Adrenal gland (tissue), 12 donors: ENCODE results near the gene ZNF862. TPM values are rescaled to one million over a fixed set of nuclear protein-coding genes. Genes with fewer than 3 reads are reported as not detected.

Source experiments
- DNase-seq, 7 donors: peaks; one replicate each; pipeline ENCODE4 v3.0.0-alpha.2; 2019 to 2020
- H3K27ac ChIP-seq, 5 donors: fragments of 200-600 bp; sonication (generic) in 4 of 5; 1 replicate in 3 of 5; 2 replicates in 2 of 5; pipeline versions ENCODE4 v1.5.1 to v1.8.0; 2016 to 2020; ENCODE audit warnings: mild to moderate bottlenecking in 1 of 5
- H3K27me3 ChIP-seq: fragments of 200-600 bp; 2 replicates; pipeline ENCODE4 v1.8.0; 2021
- H3K36me3 ChIP-seq, 2 donors: fragments of 200-600 bp; replicated peaks in 1 of 2; 1 replicate in 1 of 2; 2 replicates in 1 of 2; pipeline versions ENCODE4 v1.5.1 to v1.8.0; 2018 to 2022
- H3K4me1 ChIP-seq, 2 donors: fragments of 200-600 bp; replicated peaks in 1 of 2; 1 replicate in 1 of 2; 2 replicates in 1 of 2; pipeline versions ENCODE4 v1.5.1 to v1.8.0; 2018 to 2021
- H3K4me3 ChIP-seq, 4 donors: fragments of 200-600 bp; sonication (generic) in 3 of 4; one replicate each; pipeline ENCODE4 v1.5.1; 2016 to 2018
- H3K9me3 ChIP-seq, 3 donors: fragments of 200-600 bp; sonication (generic) in 1 of 3; replicated peaks in 1 of 3; 1 replicate in 2 of 3; 2 replicates in 1 of 3; pipeline versions ENCODE4 v1.5.1 to v1.8.0; 2016 to 2021
- POLR2A ChIP-seq, 2 donors: fragments of 450-650 bp; IDR thresholded peaks; one replicate each; pipeline ENCODE4 v1.6.1; 2017; ENCODE audit warnings: antibody characterized with exemption in 2 of 2, mild to moderate bottlenecking in 2 of 2, moderate library complexity in 1 of 2
- WGBS, 4 donors: extraction: QIAGEN DNeasy Blood & Tissue Kit in 2 of 4; methylation state at CpG; one replicate each; pipeline versions ENCODE4 v1.1.5 to v1.1.7; 2013 to 2017; 5-methylcytosine and 5-hydroxymethylcytosine counted together
- intact Hi-C, 2 donors: fragments of 100-400 bp; cut with DNase I; formaldehyde crosslinking; loops; one replicate each; pipeline versions ENCODE4 v1.14.1 to v1.15.0; 2022 to 2023
- polyA plus RNA-seq, 3 donors: library from polyadenylated mRNA; stranded (reverse); fragments of 200-250 nt in 2 of 3; fragments of 350-450 nt in 1 of 3; fragmentation: Illumina TruSeq in 1 of 3; extraction: RNeasy Lipid Tissue Mini Kit (QIAGEN cat#74804) in 1 of 3; gene quantifications; one replicate each; pipeline ENCODE4 v1.2.3, GENCODE V29; 2013 to 2014
- total RNA-seq, 9 donors: library from RNA; depleted of rRNA in 4 of 9; stranded (reverse); fragments of >200 nt in 4 of 9; fragments of 120-200 nt in 1 of 9; fragmentation: NEBNext Ultra II Directional in 1 of 9; extraction: Animal tissue kit (Norgen Biotek cat#: 25700) in 1 of 9; gene quantifications; one replicate each; pipeline versions ENCODE4 v1.1.0 to v1.2.4, GENCODE V29; 2013 to 2023
- TF ChIP-seq, protein P1 (sequence below), 6 experiments: fragments of 450-650 bp in 4 of 6; fragments of 200-600 bp in 2 of 6; sonication (generic) in 1 of 6; IDR thresholded peaks; 1 replicate in 5 of 6; 2 replicates in 1 of 6; pipeline versions ENCODE4 v1.5.1 to v1.8.0; 2016 to 2021; ENCODE audit warnings: antibody characterized with exemption in 6 of 6, mild to moderate bottlenecking in 2 of 6, moderate library complexity in 1 of 6
- donor health status: healthy with polysubstance abuse.
- donor health status: Bipolar disorder and iron deficiency.
- donor health status: DM: yes; HTN: yes; CAD: no.
- donor health status: DM: no; HTN: no; CAD: no.
- donor health status: DM: no; HTN: no; CAD: no.
- donor health status: DM: yes; HTN: yes; CAD: no.

The ZNF862 gene
- total and polyA plus RNA-seq, 12 donors, result 7.3 to 32.9 (median 13.9) TPM

DNA sequence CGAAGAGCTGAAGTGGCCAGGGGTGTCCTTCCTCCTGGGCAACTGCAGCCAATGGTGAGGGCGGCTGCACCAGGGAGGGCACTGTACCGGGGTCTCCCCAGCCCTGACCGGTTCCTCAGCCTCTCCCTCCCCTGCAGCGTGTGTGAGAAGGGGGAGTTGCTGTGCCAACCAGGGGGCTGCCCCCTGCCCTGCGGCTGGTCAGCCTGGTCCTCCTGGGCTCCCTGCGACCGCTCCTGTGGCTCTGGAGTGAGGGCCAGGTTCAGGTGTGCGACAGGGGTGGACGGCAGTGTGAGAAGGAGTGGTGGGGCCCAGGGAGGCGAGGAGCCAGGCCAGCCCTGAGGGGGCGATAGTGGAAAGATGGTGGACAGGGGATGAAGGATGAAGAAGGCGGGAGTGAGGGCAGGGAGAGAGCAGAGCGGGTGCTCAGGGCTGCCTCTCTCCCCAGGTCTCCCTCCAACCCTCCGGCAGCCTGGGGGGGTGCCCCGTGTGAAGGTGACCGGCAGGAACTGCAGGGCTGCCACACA, 34.6 kb upstream of the ZNF862 start:
- Histone ChIP-seq H3K4me3 (no peak overlapping the region), H3K36me3 (no peaks in the 10 kb centered on the region), H3K4me1 (no peaks in the 10 kb centered on the region), H3K27ac (no peak overlapping the region), H3K9me3 (no peaks in the 10 kb centered on the region), H3K27me3 (no peaks in the 10 kb centered on the region)
- intact Hi-C loops, result no loop called here
- no peak for TF ChIP-seq POLR2A (IDR thresholded peaks at IDR 0.05)
- TF ChIP-seq, protein P1, sequence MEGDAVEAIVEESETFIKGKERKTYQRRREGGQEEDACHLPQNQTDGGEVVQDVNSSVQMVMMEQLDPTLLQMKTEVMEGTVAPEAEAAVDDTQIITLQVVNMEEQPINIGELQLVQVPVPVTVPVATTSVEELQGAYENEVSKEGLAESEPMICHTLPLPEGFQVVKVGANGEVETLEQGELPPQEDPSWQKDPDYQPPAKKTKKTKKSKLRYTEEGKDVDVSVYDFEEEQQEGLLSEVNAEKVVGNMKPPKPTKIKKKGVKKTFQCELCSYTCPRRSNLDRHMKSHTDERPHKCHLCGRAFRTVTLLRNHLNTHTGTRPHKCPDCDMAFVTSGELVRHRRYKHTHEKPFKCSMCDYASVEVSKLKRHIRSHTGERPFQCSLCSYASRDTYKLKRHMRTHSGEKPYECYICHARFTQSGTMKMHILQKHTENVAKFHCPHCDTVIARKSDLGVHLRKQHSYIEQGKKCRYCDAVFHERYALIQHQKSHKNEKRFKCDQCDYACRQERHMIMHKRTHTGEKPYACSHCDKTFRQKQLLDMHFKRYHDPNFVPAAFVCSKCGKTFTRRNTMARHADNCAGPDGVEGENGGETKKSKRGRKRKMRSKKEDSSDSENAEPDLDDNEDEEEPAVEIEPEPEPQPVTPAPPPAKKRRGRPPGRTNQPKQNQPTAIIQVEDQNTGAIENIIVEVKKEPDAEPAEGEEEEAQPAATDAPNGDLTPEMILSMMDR (IDR thresholded peaks at IDR 0.05), result no peak
- DNase-seq, result no peak
- 81 to 88% (median 82%) methylated on average over 7 to 17 of the region's 17 CpGs for WGBS, 4 donors

DNA sequence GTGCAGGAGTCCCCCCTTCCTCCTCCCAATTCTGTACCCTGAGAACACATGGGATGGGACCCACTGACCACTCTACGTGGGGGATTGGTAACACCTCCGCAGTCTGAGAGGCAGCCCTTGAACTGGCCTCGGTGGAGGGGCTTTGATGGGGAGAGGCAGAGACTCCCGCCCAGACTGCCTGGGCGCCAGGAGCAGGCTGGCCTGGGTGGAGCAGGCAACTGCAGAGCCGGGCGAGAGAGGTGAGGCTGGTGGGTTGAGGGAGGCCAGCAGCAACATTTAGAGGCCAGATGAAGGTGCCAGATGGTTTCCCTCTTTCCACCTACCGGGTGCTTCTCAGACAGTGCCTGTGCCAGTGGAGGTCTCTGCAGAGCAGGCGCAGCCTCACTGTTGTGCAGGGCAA, 34.1 kb upstream of the ZNF862 start:
- Histone ChIP-seq H3K27ac (no peak overlapping the region), H3K9me3 (no peaks in the 10 kb centered on the region), H3K4me1 (no peaks in the 10 kb centered on the region), H3K27me3 (no peaks in the 10 kb centered on the region), H3K36me3 (no peaks in the 10 kb centered on the region), H3K4me3 (no peak overlapping the region)
- intact Hi-C loops, result no loop called here
- DNase-seq, result no peak
- 81 to 87% (median 86%) methylated on average over 7 to 9 of the region's 9 CpGs for WGBS, 4 donors
- TF ChIP-seq POLR2A (IDR thresholded peaks at IDR 0.05), result no peak
- TF ChIP-seq, protein P1 (IDR thresholded peaks at IDR 0.05), result no peak

DNA sequence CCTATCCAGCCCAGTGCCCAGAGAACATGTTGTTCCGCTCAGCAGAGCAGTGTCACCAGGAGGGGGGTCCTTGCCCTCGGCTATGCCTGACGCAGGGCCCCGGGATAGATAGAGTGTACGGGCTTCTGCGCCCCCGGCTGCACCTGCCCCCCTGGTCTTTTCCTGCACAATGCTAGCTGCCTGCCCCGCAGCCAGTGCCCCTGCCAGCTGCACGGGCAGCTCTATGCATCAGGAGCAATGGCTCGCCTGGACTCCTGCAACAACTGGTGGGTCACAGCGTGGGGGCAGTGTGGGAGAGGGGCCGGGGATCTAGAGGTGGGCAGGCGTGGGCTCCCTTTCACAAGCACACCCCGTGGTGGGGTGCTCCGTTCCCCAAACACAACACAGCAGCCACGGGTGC, 31.4 kb upstream of the ZNF862 start:
- Histone ChIP-seq H3K27me3 (no peaks in the 10 kb centered on the region), H3K9me3 (no peaks in the 10 kb centered on the region), H3K4me1 (no peaks in the 10 kb centered on the region), H3K36me3 (no peaks in the 10 kb centered on the region), H3K4me3 (no peak overlapping the region), H3K27ac (no peak overlapping the region)
- 60 to 86% (median 70%) methylated on average over 1 to 16 of the region's 16 CpGs for WGBS, 4 donors
- intact Hi-C loops, result no loop called here
- DNase-seq, result no peak
- no peak for TF ChIP-seq POLR2A (IDR thresholded peaks at IDR 0.05)
- TF ChIP-seq, protein P1 (IDR thresholded peaks at IDR 0.05), result no peak

DNA sequence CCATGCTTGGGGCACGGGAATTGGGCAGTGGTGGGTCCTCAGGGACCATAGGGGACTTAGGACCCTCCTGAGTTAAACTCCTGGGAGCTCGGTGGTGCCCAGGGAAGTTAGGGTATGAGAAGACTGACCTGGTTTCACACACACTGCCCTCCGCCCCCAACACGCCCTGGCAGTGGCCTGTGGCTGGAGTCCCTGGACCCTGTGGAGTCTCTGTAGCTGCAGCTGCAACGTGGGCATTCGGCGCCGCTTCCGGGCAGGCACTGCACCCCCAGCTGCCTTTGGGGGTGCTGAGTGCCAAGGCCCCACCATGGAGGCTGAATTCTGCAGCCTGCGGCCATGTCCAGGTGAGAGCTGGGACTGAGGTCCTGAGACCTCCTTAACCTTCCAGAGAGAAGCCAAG, 29.9 kb upstream of the ZNF862 start:
- TF ChIP-seq, protein P1 (IDR thresholded peaks at IDR 0.05), result no peak
- TF ChIP-seq POLR2A (IDR thresholded peaks at IDR 0.05), result no peak
- intact Hi-C loops, result no loop called here
- no peak overlapping the region for H3K4me3 ChIP-seq

More for the DNA sequence above, 29.9 kb upstream of the ZNF862 start:
- Histone ChIP-seq H3K4me1 (no peaks in the 10 kb centered on the region), H3K9me3 (no peaks in the 10 kb centered on the region), H3K36me3 (no peaks in the 10 kb centered on the region), H3K27ac (no peak overlapping the region), H3K27me3 (no peaks in the 10 kb centered on the region)
- DNase-seq, result no peak
- 87 to 95% (median 94%) methylated on average over 6 to 10 of the region's 10 CpGs for WGBS, 4 donors
